Subcutaneous abdominal adipose tissue (tissue), 5 donors: Measurements from ENCODE around the gene INAFM1.

Source experiments
- H3K27ac ChIP-seq: one replicate; pipeline ENCODE4 v1.7.0; 2013; ENCODE audit warnings: low read depth, mild to moderate bottlenecking, inconsistent platforms, low read length, moderate library complexity
- H3K27me3 ChIP-seq, 5 donors: one replicate each; pipeline ENCODE4 v1.7.0; 2013; ENCODE audit warnings: low read length in 5 of 5, inconsistent platforms in 1 of 5; ENCODE audit not compliant: control insufficient read depth in 5 of 5, insufficient read depth in 4 of 5
- H3K36me3 ChIP-seq, 5 donors: one replicate each; pipeline ENCODE4 v1.7.0; 2013; ENCODE audit warnings: low read length in 5 of 5; ENCODE audit not compliant: control insufficient read depth in 5 of 5, insufficient read depth in 5 of 5
- H3K4me1 ChIP-seq, 5 donors: one replicate each; pipeline ENCODE4 v1.7.0; 2013; ENCODE audit warnings: low read length in 5 of 5, mild to moderate bottlenecking in 3 of 5, moderate library complexity in 1 of 5; ENCODE audit not compliant: control insufficient read depth in 5 of 5, insufficient read depth in 5 of 5
- H3K4me3 ChIP-seq, 5 donors: one replicate each; pipeline ENCODE4 v1.7.0; 2013; ENCODE audit warnings: low read length in 5 of 5, low read depth in 1 of 5
- H3K9ac ChIP-seq, 5 donors: one replicate each; pipeline ENCODE4 v1.7.0; 2013; ENCODE audit warnings: low read length in 5 of 5, mild to moderate bottlenecking in 4 of 5, moderate library complexity in 3 of 5
- H3K9me3 ChIP-seq, 5 donors: one replicate each; pipeline ENCODE4 v1.7.0; 2013; ENCODE audit warnings: low read length in 5 of 5; ENCODE audit not compliant: control insufficient read depth in 5 of 5
- donor health status: healthy.
- donor health status: healthy.
- donor health status: healthy.
- donor health status: healthy.
- donor health status: healthy.

INAFM1 gene

GRCh38 chr19:47306303-47306702 lies 31.6 kb downstream of the INAFM1 start:
- H3K9me3 ChIP-seq, result no peaks in the 10 kb centered on the region
- no peak overlapping the region for H3K9ac ChIP-seq
- H3K36me3 ChIP-seq, result no peaks in the 10 kb centered on the region
- H3K27ac ChIP-seq, result no peak overlapping the region
- no peak overlapping the region for H3K4me3 ChIP-seq
- H3K27me3 ChIP-seq, result no peaks in the 10 kb centered on the region
- peaks cover 0 to 27% (median 25%) of the 10 kb centered on the region in 5 donors for H3K4me1 ChIP-seq

- Histone ChIP-seq H3K27me3 (no peaks in the 10 kb centered on the region), H3K27ac (peak overlapping the region; percentile 30), H3K9me3 (no peaks in the 10 kb centered on the region), H3K36me3 (no peaks in the 10 kb centered on the region), H3K4me1 (peaks cover 0 to 31% (median 25%) of the 10 kb centered on the region in 5 donors), H3K4me3 (peak overlapping the region in 1 of 5 donors; percentile 57), H3K9ac (no peak overlapping the region)
Observed at GRCh38 chr19:47309038-47309437, 34.4 kb downstream of the INAFM1 start.

GRCh38 chr19:47309608-47310007 lies 34.9 kb downstream of the INAFM1 start, which contains the start of gene C5AR1:
C5AR1 (plus strand) TSS chr19:47309861; CDS start chr19:47309896, 35 bp downstream.
- peak within 1 kb of the TSS in 3 of 5 donors; percentile 6 to 38 (median 8) for H3K9ac ChIP-seq
- H3K4me1 ChIP-seq, result peaks cover 0 to 31% (median 25%) of the 10 kb centered on the region in 5 donors
- peak within 1 kb of the TSS; percentile 34 to 68 (median 51) for H3K4me3 ChIP-seq
- H3K27ac ChIP-seq, result peak within 1 kb of the TSS; percentile 30
- no peaks in the 10 kb centered on the region for H3K9me3 ChIP-seq
- no peaks in the 10 kb centered on the region for H3K27me3 ChIP-seq
- no peaks in the 10 kb centered on the region for H3K36me3 ChIP-seq

GRCh38 chr19:47310323-47310722 lies 35.6 kb downstream of the INAFM1 start:
- Histone ChIP-seq H3K4me1 (peaks cover 0 to 30% (median 23%) of the 10 kb centered on the region in 5 donors), H3K4me3 (peak overlapping the region; percentile 34 to 68 (median 51)), H3K27ac (no peak overlapping the region), H3K27me3 (no peaks in the 10 kb centered on the region), H3K9ac (peak overlapping the region in 1 of 5 donors; percentile 38), H3K9me3 (peaks cover 0 to 3% (median 0%) of the 10 kb centered on the region in 5 donors), H3K36me3 (no peaks in the 10 kb centered on the region)

GRCh38 chr19:47310819-47311218 lies 36.1 kb downstream of the INAFM1 start:
- Histone ChIP-seq H3K9me3 (peaks cover 0 to 3% (median 0%) of the 10 kb centered on the region in 5 donors), H3K4me3 (peak overlapping the region; percentile 23 to 68 (median 51)), H3K9ac (no peak overlapping the region), H3K27ac (no peak overlapping the region), H3K4me1 (peaks cover 0 to 28% (median 20%) of the 10 kb centered on the region in 5 donors), H3K36me3 (no peaks in the 10 kb centered on the region), H3K27me3 (no peaks in the 10 kb centered on the region)

GRCh38 chr19:47312366-47313006 lies 37.8 kb downstream of the INAFM1 start:
- Histone ChIP-seq H3K9ac (no peak overlapping the region), H3K4me1 (peaks cover 0 to 28% (median 20%) of the 10 kb centered on the region in 5 donors), H3K27me3 (no peaks in the 10 kb centered on the region), H3K36me3 (no peaks in the 10 kb centered on the region), H3K27ac (no peak overlapping the region), H3K9me3 (peaks cover 0 to 3% (median 0%) of the 10 kb centered on the region in 5 donors), H3K4me3 (peak overlapping the region in 1 of 5 donors; percentile 22)

GRCh38 chr19:47313754-47314295 lies 39.1 kb downstream of the INAFM1 start:
- no peak overlapping the region for H3K9ac ChIP-seq
- H3K36me3 ChIP-seq, result no peaks in the 10 kb centered on the region
- no peak overlapping the region for H3K27ac ChIP-seq
- peaks cover 0 to 3% (median 0%) of the 10 kb centered on the region in 5 donors for H3K9me3 ChIP-seq
- H3K27me3 ChIP-seq, result no peaks in the 10 kb centered on the region
- H3K4me3 ChIP-seq, result peak overlapping the region in 1 of 5 donors; percentile 4
- peaks cover 0 to 27% (median 16%) of the 10 kb centered on the region in 5 donors for H3K4me1 ChIP-seq

GRCh38 chr19:47315125-47315821 lies 40.6 kb downstream of the INAFM1 start:
- H3K4me3 ChIP-seq, result no peak overlapping the region
- H3K36me3 ChIP-seq, result peaks cover 0 to 7% (median 3%) of the 10 kb centered on the region in 5 donors
- H3K4me1 ChIP-seq, result peaks cover 0 to 14% (median 7%) of the 10 kb centered on the region in 5 donors
- no peak overlapping the region for H3K27ac ChIP-seq
- peaks cover 0 to 3% (median 0%) of the 10 kb centered on the region in 5 donors for H3K9me3 ChIP-seq
- H3K27me3 ChIP-seq, result peaks cover 0 to 6% (median 2%) of the 10 kb centered on the region in 5 donors
- no peak overlapping the region for H3K9ac ChIP-seq

- Histone ChIP-seq H3K27ac (no peak overlapping the region), H3K9ac (no peak overlapping the region)
Observed at GRCh38 chr19:47316513-47316912, 41.8 kb downstream of the INAFM1 start.

More at GRCh38 chr19:47316513-47316912, 41.8 kb downstream of the INAFM1 start:
- Histone ChIP-seq H3K4me3 (no peak overlapping the region), H3K27me3 (peaks cover 0 to 6% (median 3%) of the 10 kb centered on the region in 5 donors), H3K36me3 (peaks cover 0 to 12% (median 3%) of the 10 kb centered on the region in 5 donors), H3K4me1 (peaks cover 0 to 8% (median 2%) of the 10 kb centered on the region in 5 donors), H3K9me3 (peaks cover 0 to 3% (median 0%) of the 10 kb centered on the region in 5 donors)
